Central memory CD8-positive, alpha-beta T cell (primary cell): ENCODE data around the gene PODN.

Source experiments
- ATAC-seq: fragments of 150-1000 bp; cut with Tn5 transposase; replicated peaks from 2 replicates; pipeline ENCODE4 v1.10.0; 2022; ENCODE audit warnings: mild to moderate bottlenecking, moderate FRiP score, moderate number of reproducible peaks; ENCODE audit not compliant: poor library complexity, severe bottlenecking; ENCODE audit errors: extremely low read depth
- DNase-seq, 2 donors: peaks; one replicate each; pipeline ENCODE4 v3.0.0; 2021; ENCODE audit warnings: low spot score in 2 of 2
- H3K27ac Mint-ChIP-seq: one replicate; pipeline ENCODE4 v1.8.0; 2022; ENCODE audit warnings: low read depth, mild to moderate bottlenecking, moderate library complexity, mixed read lengths
- H3K27me3 Mint-ChIP-seq: one replicate; pipeline ENCODE4 v1.8.0; 2022; ENCODE audit warnings: mixed read lengths
- H3K36me3 Mint-ChIP-seq: one replicate; pipeline ENCODE4 v1.8.0; 2022; ENCODE audit warnings: mild to moderate bottlenecking, moderate library complexity, mixed read lengths; ENCODE audit not compliant: insufficient read depth
- H3K4me1 Mint-ChIP-seq: one replicate; pipeline ENCODE4 v1.8.0; 2022; ENCODE audit warnings: mixed read lengths
- H3K4me3 Mint-ChIP-seq: one replicate; pipeline ENCODE4 v1.8.0; 2022; ENCODE audit warnings: mild to moderate bottlenecking, moderate library complexity, mixed read lengths
- H3K9me3 Mint-ChIP-seq: one replicate; pipeline ENCODE4 v1.8.0; 2022; ENCODE audit warnings: mixed read lengths

The PODN gene

DNA sequence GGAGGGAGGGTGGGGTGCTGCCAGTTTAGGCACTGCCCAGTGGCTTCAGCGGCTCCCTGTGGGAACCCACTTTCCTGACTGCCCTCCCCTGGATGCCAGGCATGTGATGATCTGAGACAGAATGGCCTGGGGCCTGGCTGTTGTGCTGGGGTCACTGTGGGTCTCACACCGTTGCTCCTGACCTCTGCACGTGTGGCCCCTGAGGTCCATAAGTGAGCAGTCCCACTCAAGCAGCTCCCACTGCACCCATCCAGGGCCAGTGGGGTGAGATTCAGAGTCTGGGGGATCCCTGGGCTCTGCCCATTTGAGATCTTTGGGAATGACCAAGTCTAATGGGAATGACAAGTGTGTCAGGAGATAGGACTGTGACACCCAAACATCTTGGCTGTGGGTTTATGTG, 18.0 kb downstream of the PODN start:
- H3K4me1 Mint-ChIP-seq: peaks cover 27% of the 10 kb centered on the region
- no peak overlapping the region for H3K4me3 Mint-ChIP-seq
- no peaks in the 10 kb centered on the region for H3K9me3 Mint-ChIP-seq
- no peaks in the 10 kb centered on the region for H3K27me3 Mint-ChIP-seq
- H3K36me3 Mint-ChIP-seq: peaks cover 2% of the 10 kb centered on the region
- H3K27ac Mint-ChIP-seq: no peak overlapping the region
- DNase-seq (no peak), ATAC-seq (no peak)

DNA sequence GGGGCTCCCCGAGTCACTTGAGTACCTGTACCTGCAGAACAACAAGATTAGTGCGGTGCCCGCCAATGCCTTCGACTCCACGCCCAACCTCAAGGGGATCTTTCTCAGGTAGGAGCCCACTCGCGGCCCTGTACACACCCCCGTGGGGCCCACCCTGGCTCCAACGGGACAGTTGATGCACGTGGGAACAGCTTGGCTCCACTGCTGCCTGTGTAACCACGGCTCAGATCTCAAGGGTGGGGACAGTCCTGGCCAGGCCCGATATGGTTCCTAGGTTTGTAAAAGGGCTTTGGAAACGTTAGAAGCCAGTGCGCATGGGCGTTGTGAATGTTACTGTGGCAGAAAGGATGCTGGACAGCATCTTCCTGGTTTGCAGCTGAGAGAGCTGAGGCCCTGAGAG, 18.8 kb downstream of the PODN start:
- no peak overlapping the region for H3K4me3 Mint-ChIP-seq
- no peak for ATAC-seq

DNA sequence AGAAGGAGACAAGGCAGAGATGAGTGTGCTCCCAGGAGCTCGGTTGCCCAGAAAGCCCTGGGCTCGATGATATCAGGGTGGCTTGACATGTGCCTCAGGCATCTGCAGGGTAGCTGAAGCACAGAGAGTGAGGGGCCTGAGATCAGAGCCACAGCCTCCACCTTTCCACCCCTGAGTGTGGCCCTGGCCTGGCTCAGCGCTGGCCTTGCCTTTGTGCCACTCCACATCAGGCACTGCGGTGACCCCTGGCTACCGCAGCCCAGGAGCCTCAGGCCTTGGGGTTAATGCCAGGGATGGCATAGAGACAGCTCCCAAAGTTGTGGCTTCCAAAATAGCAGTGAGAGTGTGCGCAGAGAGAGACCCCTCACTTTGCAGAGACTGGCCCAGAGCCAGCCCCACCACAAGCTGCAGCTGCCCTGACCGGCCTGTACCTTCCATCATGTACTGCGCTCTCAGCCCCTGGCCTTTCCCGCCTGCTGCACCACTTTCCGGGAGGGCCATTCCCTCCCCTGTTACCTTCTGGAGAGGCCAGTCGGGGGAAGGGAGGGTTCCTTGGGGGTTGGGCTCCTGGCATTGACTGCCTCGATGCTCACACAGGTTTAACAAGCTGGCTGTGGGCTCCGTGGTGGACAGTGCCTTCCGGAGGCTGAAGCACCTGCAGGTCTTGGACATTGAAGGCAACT, 19.5 kb downstream of the PODN start:
- peaks cover 21% of the 10 kb centered on the region for H3K4me1 Mint-ChIP-seq
- no peak overlapping the region for H3K27ac Mint-ChIP-seq
- DNase-seq (no peak), ATAC-seq (no peak)
- H3K36me3 Mint-ChIP-seq: peaks cover 2% of the 10 kb centered on the region
- no peak overlapping the region for H3K4me3 Mint-ChIP-seq
- H3K27me3 Mint-ChIP-seq: no peaks in the 10 kb centered on the region
- H3K9me3 Mint-ChIP-seq: no peaks in the 10 kb centered on the region

More for the DNA sequence above, 18.8 kb downstream of the PODN start:
- DNase-seq: no peak
- Mint-ChIP-seq H3K36me3 (peaks cover 2% of the 10 kb centered on the region), H3K4me1 (peaks cover 21% of the 10 kb centered on the region), H3K27ac (no peak overlapping the region), H3K9me3 (no peaks in the 10 kb centered on the region), H3K27me3 (no peaks in the 10 kb centered on the region)

DNA sequence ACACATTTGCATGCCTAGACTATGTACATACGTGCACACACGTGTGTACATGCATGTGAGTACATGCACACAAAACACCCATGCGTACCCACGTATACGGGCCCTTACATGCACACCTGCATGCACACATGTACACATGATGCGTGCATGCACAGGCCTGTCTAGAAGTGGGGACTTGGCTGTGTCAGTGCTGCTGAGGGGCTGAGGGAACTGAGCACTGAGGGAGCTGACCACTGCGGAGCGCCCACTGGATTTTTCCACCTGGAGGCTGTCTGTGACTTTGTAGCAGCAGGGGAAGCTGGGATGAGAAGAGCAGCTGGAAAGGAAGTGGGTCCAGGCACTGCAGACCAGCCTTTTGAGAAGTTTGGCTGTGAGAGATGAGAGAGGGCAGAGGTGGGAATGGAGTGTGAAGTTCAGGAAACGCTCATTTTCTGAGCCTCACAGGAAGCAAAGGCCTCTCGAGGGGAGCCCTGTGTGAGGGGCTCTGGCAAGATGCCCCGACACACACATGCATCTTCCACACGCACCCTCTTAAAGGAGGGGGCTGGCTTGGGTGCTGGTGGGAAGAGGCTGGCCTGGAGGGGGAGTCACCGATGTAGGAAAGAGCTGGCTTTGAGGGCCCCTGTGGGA, 20.9 kb downstream of the PODN start:
- H3K36me3 Mint-ChIP-seq: peaks cover 2% of the 10 kb centered on the region
- no peaks in the 10 kb centered on the region for H3K9me3 Mint-ChIP-seq
- peak overlapping the region; percentile 81 for H3K27ac Mint-ChIP-seq
- H3K4me1 Mint-ChIP-seq: peaks cover 21% of the 10 kb centered on the region
- H3K4me3 Mint-ChIP-seq: no peak overlapping the region
- DNase-seq: no peak
- ATAC-seq: no peak
- no peaks in the 10 kb centered on the region for H3K27me3 Mint-ChIP-seq

DNA sequence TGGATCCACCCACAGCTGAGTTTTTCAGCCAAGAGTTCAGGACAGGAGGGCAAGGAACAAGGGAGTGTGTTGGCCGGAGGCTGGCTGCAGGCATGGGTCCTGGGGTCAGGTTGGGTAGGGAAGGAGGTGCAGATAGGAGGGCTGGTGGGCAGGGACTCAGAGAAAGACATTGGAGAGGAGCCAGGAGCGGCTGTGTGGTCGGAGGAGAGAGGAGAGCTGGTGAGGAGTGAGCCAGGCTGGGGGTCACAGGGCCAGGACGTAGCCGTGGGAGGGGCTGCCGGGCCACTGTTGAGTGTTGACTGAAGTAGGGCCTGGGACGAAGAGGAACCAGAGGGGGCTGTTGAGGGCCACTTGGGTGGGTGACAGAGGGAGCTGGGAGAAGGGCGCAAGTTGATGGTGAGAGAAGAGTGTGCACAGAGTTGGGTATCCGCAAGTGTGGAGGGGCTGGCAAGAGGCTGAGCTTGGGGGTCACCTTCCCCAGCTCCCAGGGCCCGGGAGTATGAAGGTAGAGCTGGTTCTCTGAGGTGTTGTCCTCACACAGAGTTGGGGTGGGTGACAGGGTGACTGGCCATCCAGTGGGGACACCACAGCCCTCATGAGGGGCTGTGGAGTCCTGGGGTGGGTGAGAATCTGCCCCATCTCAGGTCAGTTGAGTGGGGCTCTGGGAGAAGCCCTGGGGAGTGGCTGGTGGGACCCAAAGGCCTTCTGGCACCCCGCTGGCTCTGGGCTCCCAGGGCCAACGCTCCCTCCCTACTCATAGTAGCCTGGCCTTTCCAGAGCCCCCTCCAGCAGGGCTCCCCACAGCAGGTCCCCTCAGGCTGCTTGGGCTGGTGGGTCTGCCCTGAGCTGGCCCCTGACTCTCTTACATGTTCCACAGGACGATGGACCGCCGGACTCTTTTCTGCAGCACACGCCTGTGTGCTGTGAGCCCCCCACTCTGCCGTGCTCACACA, 21.9 kb downstream of the PODN start:
- no peak for DNase-seq

DNA sequence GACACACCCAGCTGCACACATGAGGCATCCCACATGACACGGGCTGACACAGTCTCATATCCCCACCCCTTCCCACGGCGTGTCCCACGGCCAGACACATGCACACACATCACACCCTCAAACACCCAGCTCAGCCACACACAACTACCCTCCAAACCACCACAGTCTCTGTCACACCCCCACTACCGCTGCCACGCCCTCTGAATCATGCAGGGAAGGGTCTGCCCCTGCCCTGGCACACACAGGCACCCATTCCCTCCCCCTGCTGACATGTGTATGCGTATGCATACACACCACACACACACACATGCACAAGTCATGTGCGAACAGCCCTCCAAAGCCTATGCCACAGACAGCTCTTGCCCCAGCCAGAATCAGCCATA, 22.6 kb downstream of the PODN start:
- ATAC-seq (peak; percentile 69), DNase-seq (peak in 1 of 2 donors; percentile 28)

More for the DNA sequence above, 21.9 kb downstream of the PODN start:
- ATAC-seq: no peak
- Mint-ChIP-seq H3K4me1 (peaks cover 21% of the 10 kb centered on the region), H3K4me3 (no peak overlapping the region), H3K36me3 (no peaks in the 10 kb centered on the region), H3K27ac (peak overlapping the region; percentile 81), H3K9me3 (no peaks in the 10 kb centered on the region), H3K27me3 (no peaks in the 10 kb centered on the region)

DNA sequence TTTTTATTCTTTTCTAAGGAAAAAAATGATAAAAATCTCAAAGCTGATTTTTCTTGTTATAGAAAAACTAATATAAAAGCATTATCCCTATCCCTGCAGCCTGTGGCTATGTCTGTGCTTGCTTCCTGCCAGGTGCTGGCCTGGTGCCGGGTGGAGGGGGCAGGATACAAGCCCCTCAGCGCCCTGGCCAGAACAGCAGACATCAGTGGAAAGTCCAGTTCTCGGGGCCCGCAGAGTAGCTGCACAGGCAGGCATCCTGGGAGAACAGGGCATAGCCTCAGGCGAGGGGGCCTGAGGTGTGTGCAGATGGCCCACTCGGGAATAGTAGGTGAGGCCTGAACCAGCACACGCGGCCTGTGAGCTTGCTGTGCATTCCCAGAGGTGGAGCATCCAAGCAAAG, 23.4 kb downstream of the PODN start:
- Mint-ChIP-seq H3K36me3 (no peaks in the 10 kb centered on the region), H3K9me3 (no peaks in the 10 kb centered on the region), H3K4me1 (peaks cover 21% of the 10 kb centered on the region), H3K27me3 (no peaks in the 10 kb centered on the region), H3K27ac (no peak overlapping the region), H3K4me3 (no peak overlapping the region)
- no peak for ATAC-seq
- DNase-seq: no peak

More for the DNA sequence above, 22.6 kb downstream of the PODN start:
- Mint-ChIP-seq H3K36me3 (no peaks in the 10 kb centered on the region), H3K9me3 (no peaks in the 10 kb centered on the region), H3K27me3 (no peaks in the 10 kb centered on the region), H3K4me1 (peaks cover 21% of the 10 kb centered on the region), H3K4me3 (no peak overlapping the region), H3K27ac (peak overlapping the region; percentile 43)

DNA sequence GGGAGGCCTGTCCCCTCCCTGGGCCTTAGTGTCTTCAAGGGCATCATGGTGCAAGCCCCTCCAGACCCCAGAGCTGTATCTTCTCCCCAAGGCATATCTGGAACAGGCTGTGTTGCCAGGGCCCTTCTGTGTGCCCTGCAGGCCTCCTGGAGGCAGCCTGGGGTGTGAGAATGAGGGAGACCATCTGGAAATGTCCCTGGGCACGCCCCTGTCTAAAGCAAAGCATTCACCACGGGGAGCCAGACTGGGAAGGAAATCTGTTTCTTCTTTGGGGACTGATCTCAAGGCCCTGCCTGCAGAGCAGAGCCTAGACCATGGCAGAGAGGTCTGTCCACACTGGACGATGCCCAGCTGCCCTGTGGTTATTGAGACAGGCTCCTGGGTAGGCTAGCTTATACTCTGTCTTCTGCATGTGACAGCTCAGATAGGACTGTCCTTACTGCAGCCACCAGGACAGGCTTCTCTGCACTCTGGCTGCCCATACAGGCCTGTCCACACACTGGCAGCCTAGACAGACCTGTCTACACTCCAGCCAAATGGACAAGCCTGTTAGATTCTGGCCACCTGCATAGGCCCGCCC, 24.6 kb downstream of the PODN start:
- H3K4me3 Mint-ChIP-seq: no peak overlapping the region
- peaks cover 21% of the 10 kb centered on the region for H3K4me1 Mint-ChIP-seq
- no peak for DNase-seq
- peak overlapping the region; percentile 22 for H3K27ac Mint-ChIP-seq
- no peaks in the 10 kb centered on the region for H3K36me3 Mint-ChIP-seq
- H3K9me3 Mint-ChIP-seq: no peaks in the 10 kb centered on the region
- no peaks in the 10 kb centered on the region for H3K27me3 Mint-ChIP-seq
- ATAC-seq: no peak

DNA sequence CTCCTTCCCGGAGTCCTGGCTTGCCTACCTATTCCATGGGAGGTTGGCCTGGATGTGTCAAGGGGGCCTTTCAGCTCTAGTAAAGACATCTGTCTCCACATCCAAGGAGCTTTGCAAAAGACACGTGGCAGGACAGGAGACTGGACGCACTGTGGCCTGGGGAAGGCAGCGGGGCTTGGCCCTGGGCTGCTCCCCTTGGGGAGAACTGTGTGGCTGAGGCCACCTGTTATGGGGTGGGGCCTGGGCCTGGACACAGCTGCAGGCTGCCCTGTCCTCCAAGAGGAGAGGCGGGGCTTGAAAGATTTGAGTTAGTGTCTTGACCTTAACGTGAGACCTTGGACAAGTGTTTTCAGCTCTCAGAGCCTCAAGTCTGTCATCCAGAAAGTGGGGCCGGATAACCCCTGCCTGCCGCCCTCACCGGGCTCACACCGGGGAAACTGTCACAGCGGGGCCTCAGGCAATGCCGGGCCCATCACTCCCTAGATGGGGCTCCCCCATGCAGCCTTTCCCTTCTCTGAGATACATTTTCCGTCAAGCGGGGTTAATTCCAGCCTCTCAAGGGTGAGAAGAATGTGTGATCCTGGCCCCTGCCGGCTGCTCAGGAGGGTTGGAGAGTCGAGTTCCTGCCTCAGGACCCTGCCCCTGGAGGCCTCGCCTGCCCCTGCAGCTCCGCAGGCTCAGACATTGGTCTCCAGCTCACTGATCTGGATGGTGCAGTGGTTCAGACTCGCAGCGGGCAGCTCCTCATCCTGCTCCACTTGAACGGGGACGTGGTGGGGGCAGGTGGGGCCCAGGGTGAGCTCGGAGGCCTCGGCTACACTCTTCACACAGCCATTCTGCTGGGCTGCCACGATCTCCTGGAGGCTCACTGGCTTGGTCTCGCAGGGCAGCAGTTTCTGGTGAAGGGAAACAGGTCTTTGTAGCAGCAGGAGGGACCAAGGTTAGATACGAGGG, 25.6 kb downstream of the PODN start:
- peaks cover 18% of the 10 kb centered on the region for H3K4me1 Mint-ChIP-seq
- no peaks in the 10 kb centered on the region for H3K27me3 Mint-ChIP-seq
- ATAC-seq: no peak
- no peaks in the 10 kb centered on the region for H3K9me3 Mint-ChIP-seq
- H3K27ac Mint-ChIP-seq: no peak overlapping the region
- H3K36me3 Mint-ChIP-seq: no peaks in the 10 kb centered on the region
- no peak overlapping the region for H3K4me3 Mint-ChIP-seq
- DNase-seq: no peak

DNA sequence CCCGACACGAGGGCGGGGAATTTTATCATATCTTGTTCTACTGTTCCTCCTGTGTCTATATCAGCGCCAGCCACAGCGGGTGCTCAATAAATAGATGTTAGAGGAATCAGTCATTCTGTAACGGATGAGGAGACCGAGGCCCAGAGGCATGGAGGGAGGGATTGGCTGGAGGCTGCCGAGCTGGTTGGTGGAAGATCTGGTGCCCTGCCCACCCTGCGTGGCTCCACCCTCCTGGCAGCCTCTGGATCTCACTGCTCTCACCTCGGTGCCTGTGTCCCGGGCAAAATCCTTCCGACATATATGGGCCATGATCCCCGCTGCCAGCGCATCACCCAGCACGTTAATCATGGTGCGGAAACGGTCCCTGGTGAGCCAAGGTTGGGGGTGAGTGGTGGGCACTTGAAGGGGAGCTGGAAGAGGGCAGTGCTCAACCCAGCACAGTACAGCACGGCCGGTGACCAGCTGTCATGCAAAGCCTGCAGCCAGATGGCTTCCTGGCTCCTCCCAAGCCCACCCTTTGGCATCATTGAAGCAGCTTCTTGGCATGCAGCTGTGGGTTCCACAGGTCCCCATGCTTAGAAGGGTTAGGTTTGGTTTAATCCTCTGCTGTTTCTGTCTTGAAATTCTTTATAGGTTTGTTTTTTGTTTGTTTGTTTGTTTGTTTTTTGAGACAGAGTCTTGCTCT, 26.7 kb downstream of the PODN start:
- no peaks in the 10 kb centered on the region for H3K27me3 Mint-ChIP-seq
- no peaks in the 10 kb centered on the region for H3K36me3 Mint-ChIP-seq
- H3K27ac Mint-ChIP-seq: no peak overlapping the region
- ATAC-seq (no peak), DNase-seq (no peak)
- peaks cover 7% of the 10 kb centered on the region for H3K4me1 Mint-ChIP-seq
- H3K9me3 Mint-ChIP-seq: no peaks in the 10 kb centered on the region
- no peak overlapping the region for H3K4me3 Mint-ChIP-seq

DNA sequence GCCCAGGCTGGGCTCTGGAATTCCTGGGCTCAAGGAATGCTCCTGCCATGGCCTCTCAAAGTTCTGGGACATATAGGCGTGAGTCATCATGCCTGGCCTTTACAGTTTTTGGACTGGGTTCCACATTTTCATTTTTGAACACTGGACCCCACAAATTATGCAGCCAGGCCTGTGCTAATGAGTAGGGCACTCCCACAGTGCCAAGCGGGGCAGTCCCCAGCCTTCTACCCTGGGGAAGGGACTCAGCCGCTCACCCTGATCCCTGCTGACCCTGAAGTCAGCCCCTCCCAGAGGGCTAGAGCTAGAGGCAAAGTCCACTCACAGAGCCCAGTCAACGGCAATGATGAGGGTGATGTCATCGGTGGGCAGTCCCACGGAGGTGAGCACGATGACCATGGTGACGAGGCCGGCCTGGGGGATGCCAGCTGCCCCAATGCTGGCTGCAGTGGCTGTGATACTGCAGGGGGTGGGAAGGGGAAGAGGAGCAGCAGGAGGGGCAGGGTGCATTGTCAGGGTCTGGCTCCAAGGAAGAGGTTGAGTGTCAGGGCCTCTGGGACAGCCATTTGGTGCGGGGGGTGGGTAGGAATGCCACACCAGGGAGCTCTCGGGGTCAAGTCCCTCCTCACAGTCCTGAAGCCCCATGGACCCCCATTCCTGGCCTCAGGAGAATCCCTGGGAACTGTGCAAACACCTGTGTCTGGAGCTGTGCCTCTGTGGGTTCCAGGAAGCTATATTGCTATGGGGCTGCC, 27.6 kb downstream of the PODN start:
- no peak for DNase-seq
- H3K36me3 Mint-ChIP-seq: no peaks in the 10 kb centered on the region
- no peak for ATAC-seq
- H3K4me3 Mint-ChIP-seq: peak overlapping the region; percentile 29
- no peak overlapping the region for H3K27ac Mint-ChIP-seq
- peaks cover 3% of the 10 kb centered on the region for H3K4me1 Mint-ChIP-seq
- no peaks in the 10 kb centered on the region for H3K9me3 Mint-ChIP-seq
- H3K27me3 Mint-ChIP-seq: no peaks in the 10 kb centered on the region
